Renal pelvis (tissue), 4 donors: ENCODE results near the gene ARMC7. TPM values are rescaled to one million over a fixed set of nuclear protein-coding genes. Genes with fewer than 3 reads are reported as not detected.
"Not testable (repeated sequence)": the region's sequence is repeated elsewhere in the genome, so short reads cannot be mapped to it uniquely, and the experiment has no call there.

ENCODE experiments used
- DNase-seq: peaks from one replicate; pipeline ENCODE4 v3.0.0-alpha.2; 2013
- polyA plus RNA-seq, 3 donors: library from polyadenylated mRNA; unstranded; fragments of 120-200 nt; gene quantifications; one replicate each; pipeline ENCODE4 v1.2.1, GENCODE V29; 2013; ENCODE audit not compliant: insufficient read length in 3 of 3

Gene ARMC7
- polyA plus RNA-seq, 3 donors, result 17.3 to 19.1 (median 18.9) TPM

DNA sequence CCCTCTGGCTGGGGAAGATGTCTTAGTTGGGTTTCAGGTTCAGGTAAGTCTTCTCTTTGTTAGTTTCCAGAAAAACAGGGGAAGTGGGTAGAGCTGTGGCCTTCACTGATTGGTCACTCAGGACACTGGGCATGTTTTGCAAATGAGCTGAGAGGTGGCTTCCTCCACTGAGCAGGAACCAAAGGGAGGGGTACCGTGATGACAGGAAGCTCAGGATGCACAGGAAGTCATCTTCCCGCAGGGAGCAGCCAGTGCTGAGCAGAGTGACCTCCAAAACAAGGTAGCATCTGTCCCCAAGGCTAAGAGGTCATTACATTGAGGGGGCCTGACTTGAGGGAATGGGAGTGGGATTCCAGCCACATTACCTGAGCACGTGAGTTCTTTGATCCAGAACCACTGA is 16.2 kb downstream of the ARMC7 start:
- DNase-seq, result no peak

DNA sequence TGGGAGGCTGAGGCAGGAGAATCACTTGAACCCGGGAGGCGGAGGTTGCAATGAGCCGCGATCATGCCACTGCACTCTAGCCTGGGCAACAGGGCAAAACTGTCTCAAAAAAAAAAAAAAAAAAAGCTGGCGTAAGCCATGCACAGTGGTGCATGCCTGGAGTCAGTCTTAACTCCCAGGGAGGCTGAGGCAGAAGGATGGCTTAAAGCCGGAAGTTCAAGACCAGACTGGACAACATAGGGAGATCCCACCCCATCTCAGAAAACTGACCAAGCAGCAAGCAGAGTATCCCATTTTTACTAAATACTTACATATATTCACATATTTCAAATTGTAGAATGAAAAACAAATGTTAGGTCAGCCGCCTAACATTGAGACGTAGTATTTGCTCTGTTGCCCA is 17.2 kb downstream of the ARMC7 start:
- no peak for DNase-seq

DNA sequence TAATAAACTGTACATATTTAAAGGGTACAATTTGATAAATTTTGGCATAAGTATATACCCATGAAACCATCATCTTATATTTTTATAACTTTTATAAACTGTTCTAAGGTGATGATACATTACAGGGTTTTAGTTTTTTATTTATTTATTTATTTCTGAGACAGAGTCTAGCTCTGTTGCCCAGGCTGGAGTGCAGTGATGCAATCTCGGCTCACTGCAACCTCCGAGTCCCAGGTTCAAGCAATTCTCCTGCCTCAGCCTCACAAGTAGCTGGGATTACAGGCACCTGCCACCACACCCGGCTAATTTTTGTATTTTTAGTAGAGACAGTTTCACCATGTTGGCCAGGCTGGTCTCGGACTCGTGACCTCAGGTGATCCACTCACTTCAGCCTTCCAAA is 18.2 kb downstream of the ARMC7 start:
- not testable (repeated sequence) for DNase-seq

DNA sequence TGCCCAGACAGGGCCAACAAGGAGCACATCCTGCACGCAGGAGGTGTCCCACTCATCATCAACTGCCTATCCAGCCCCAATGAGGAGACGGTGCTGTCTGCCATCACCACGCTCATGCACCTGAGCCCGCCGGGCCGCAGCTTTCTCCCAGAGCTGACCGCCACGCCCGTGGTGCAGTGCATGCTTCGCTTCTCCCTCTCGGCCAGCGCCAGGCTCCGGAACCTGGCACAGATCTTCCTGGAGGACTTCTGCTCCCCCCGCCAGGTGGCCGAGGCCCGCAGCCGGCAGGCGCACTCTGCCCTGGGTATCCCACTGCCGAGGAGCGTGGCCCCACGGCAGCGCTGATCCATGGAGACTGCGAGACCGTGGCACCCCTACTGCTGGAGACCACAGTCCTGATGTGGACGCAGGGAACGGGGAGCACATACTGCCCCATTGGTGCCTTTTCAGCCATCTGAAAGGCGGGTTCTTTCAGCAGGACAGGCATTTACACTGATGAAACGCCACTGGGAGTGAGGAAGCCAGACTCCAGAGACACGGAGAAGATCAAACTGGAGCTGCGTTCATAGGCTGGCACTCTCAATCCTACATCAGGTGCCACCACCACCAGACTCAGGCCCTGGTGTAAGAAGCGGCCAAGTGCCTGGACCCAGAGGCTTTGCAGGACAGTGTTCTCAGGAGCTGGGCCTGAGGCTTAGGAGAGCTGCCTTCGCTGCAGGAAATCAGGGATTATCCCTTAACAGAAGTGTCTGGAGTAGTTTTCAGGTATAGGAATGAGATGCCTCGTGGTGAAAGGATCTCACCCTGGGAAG is 19.1 kb downstream of the ARMC7 start:
- no peak for DNase-seq

DNA sequence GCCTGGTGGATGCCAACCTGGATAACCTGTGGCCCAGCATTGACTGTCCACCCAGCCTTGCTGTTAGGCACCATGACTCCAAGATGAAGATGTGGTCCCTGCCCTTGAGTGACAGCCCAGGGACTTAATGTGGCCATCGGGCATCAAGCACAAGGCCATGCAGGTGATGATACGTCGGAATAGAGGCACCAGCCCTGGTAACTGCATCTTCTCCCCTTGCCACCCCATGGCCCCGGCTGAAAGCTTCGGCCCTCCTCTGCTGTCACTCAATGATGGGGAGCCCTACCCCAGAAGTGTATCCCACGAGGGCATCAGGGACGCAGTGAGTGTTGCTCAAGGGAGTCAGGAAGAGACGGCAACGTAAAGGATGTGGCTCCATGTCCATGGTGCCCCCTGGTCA is 19.8 kb downstream of the ARMC7 start:
- DNase-seq, result no peak

DNA sequence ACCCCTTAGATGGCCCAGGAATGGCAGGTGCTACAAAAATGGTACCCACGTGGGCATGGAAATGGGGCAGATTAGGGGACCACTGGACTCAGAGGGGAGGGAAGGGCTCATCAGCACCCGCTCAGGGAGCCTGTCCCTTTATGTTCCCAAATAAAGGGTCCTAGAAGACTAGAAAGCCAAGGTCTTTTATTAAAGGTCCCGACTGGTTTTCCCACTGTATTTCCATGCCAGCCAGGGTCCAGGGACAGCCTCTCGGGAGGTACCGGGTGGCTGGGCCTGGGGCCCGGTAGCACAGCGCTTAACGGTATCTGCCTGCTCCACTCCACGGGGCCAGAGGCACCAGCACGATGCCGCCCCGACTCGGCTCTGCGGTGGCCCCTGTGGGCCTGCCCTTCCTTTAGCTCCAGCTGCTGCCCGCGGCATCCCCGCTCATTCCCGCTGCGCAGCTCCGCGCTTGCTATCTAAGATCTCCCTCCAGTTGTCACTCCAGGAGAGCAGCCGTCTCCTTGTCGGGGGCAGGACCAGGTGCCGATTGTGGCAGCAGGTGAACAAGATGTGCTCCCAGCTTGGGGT is 20.4 kb downstream of the ARMC7 start:
- DNase-seq, result no peak

DNA sequence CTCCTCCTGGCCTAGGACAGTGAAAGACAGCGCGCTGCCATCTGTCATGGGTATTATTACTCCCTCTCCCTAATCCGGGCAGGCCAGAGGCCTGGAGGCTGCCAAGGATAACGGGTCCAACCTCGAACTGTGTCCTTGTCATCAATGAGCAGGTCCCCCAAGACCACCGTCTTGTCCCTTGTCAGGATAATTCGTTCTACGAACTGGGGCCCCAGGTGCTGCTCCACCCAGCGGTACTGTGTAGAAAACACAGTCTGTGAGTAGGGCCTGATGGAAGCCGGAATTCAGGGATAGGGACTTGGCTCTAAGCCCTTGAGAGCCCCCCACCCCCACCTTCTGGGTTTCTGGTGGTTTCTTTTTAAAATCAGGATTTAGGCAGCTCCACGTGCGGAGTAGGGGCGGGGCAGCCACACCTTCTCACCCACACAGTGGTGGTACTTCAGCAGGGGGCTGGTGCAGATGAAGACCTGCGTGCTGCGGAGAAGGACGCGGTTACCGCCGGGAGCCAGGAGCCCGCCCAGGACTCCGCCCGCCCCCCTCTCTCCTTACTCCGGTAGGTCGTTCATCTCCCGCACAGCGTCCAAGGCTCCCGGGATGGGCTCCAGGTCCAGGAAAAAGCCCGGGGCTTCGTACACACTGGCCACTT is 21.0 kb downstream of the ARMC7 start:
- DNase-seq, result no peak

DNA sequence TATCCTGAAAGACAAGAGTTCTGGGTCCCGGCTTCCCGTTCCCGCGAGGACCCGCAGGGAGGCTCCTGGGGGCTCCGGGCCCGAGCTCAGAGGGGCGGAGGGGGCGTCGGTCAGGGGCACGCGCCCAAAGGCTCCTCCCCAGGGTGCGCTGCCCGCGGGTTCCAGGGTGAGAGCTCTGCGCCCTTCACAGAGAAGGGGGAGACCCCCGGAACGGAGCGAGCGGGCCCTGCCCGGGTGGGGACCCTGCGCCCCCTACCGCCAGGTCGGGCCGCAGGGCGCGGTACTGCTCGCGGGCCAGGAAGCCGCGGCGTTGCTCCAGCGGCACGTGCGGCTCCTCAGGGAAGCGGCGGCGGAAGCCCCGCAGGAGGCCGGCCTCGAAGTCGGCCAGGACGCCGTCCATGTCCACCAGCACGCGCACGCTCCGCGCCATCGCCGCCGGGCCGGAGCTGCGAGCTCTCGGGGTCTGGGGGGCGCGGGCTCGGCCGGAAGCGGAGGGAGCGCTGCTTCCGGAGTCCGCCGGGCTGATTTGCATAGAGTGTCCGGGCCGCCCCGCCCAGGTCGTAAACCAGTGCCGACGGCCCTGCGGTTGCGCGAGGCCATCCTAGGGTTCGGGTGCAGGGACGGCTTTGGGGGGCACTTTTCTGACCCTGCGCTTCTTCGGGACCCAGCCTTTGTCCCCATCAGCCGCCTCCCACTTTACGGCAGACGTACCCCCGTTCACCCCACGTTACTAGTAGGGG is 21.7 kb downstream of the ARMC7 start, which contains the start of gene NT5C:
Gene NT5C, minus strand, starts transcription at position 465 of the 740 bp plus-strand sequence. Its CDS starts 35 bp downstream, at position 430.
- peak; percentile 88 for DNase-seq

DNA sequence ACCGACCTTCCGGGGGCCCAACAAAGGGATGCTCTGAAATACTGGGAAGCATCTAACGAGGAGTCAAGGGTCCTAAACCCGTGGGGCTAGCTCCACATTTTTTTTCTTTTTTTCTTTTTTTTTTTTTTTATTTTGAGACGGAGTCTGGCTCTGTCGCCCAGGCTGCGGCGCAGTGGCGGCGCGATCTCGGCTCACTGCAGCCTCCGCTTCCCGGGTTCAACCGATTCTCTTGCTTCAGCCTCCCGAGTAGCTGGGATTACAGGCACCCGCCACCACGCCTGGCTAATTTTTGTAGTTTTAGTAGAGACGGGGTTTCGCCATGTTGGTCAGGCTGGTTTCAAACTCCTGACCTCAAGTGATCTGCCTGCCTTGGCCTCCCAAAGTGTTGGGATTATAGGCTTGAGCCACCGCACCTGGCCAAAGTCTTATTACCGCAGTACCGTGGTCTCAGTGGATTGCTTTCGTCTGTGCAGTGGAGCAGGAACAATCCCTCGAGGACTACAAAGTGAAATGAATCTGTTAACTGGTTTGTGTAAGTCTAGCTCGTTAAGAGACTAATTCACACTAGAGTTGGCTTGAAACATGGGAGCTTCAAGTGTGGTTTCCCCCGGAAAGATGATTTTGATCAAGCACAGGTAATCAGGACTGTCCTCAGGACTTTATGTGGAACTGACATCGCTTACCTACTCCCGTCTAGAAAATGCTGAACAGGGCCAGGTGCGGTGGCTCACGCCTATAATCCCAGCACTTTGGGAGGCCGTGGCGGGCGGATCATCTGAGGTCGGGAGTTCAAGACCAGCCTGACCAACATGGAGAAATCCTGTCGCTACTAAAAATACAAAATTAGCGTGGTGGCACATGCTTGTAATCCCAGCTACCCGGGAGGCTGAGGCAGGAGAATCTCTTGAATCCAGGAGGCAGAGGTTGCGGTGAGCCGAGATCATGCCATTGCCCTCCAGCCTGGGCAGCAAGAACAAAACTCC is 22.5 kb downstream of the ARMC7 start:
- not testable (repeated sequence) for DNase-seq

DNA sequence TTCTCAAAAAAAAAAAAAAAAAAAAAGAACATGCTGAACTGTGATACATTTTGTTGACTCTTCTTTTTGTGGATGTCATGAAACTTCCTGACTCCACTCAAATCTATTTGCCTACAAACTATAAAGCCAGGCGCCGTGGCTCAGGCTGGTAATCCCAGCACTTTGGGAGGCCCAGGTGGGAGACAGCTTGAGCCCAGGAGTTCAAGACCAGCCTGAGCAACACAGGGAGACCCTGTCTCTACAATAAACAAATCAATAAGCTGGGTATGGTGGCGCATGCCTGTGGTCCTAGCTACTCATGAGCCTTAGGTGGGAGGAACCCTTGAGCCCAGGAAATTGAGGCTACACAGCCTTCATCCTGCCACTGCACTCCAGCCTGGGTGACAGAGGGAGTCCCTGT is 23.2 kb downstream of the ARMC7 start:
- DNase-seq, result no peak

DNA sequence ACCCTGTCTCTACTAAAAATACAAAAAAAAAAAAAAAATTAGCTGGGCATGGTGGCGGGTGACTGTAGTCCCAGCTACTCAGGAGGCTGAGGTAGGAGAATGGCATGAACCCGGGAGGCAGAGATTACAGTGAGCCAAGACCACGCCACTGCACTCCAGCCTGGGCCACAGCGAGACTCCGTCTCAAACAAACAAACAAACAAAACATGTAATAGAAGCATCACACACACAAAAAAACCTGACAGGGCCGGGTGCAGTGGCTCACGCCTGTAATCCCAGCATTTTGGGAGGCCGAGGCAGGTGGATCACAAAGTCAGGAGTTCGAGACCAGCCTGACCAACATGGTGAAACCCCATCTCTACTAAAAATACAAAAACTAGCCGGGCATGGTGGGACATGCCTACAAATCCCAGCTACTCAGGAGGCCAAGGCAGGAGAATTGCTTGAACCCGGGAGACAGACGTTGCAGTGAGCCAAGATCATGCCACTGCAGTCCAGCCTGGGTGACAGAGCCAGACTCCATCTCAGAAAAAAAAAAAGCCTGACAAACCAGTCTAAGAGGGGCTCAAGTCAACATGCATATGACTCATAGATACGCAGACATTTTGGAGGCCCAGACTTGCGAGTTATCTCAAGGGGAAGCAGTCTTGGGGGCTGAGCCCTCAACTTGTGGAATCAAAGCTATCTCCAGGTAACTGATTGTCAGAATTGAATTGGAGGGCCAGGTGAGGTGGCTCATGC is 24.0 kb downstream of the ARMC7 start:
- DNase-seq, result not testable (repeated sequence)

DNA sequence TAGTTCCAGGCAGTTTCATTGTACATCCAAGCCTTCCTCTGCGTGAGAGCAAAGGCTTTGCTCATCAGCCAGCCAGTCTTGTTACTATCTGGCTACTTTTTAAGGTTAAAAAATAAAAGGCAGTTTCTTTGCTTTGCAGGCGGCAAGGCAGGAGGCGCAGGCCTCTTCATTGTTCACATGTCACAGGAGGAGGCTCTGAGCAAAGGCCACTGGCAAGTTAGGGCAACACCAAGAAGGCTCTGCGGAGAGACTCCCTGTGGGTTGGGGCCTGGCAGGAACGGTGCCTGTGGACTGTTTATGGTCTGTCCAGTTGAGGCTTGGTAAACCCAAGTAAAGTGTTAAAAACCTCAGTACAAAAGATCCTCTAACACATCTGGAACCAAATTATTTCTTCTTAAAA is 25.7 kb downstream of the ARMC7 start:
- DNase-seq, result no peak

DNA sequence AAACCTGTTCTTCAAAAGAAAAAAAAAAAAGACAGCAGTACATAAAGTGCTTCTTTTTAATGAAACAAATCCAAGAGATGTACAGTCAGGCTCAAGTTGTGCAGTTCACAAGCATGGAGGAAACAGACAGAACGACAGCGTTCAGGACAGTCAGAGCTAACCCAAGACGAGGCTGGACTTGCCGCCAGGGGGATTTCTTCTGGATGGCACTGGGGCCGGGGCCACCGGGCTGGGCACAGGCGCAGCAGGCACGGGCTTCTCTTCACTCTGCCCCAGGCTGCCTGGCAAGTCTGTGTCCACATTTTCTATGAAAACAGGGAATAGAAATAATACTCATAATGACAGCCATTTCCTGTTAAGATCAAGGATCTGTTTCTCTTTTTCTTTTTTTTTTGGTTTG is 26.2 kb downstream of the ARMC7 start:
- no peak for DNase-seq

DNA sequence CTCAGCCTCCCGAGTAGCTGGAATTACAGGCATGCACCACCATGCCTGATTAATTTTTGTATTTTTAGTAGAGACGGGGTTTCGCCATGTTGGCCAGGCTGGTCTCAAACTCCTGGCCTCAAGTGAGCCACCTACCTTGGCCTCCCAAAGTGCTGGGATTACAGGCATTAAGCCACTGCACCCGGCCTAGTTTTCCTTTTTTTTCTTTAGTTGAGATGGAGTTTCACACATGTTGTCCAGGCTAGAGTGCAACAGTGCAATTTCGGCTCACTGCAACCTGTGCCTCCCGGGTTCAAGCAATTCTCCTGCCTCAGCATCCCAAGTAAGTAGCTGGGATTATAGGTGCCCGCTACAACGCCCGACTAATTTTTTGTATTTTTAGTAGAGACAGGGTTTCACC is 28.0 kb downstream of the ARMC7 start:
- not testable (repeated sequence) for DNase-seq

DNA sequence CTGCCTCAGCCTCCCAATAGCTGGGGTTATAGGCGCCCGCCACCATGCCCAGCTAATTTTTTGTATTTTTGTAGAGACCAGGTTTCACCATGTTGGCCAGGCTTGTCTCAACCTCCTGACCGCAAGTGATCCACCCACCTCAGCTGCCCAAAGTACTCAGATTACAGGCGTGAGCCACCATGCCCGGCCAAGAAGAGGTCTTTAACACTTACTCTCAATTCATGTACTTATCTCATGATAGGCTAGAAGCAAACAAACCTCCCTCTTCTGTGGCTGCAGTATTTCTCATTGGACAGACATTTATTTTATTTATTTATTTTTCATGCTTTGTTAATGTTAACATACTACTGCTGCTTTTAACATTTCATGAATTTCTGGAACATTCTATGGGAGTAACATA is 28.8 kb downstream of the ARMC7 start:
- no peak for DNase-seq

DNA sequence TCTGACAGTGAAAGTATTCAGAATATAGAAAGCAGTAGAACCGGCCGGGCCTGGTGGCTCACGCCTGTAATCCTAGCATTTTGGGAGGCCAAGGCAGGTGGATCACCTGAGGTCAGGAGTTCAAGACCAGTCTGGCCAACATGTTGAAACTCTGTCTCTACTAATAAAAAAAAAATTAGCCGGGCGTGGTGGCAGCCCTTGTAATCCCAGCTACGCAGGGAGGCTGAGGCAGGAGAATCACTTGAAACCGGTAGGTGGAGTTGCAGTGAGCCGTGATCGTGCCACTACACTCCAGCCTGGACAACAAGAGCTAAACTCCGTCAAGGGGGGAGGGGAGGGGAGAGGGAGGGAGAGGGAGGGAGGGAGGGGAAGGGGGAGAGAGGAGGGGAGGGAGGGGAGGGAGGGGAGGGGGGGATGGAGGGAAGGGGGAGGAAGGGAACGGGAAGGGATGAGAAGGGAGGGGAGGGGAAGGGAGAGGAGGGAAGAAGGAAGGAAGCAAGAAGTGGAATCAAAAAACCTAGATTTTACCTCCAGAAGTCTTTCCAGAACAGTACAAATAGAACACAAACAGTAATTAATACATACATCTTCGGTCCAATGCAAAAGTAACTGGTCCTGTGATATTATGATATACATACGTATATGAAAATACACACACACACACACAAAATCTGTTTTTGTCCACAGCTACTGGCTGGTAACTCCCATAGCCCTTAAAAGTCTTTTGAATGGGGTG is 32.6 kb downstream of the ARMC7 start:
- no peak for DNase-seq

DNA sequence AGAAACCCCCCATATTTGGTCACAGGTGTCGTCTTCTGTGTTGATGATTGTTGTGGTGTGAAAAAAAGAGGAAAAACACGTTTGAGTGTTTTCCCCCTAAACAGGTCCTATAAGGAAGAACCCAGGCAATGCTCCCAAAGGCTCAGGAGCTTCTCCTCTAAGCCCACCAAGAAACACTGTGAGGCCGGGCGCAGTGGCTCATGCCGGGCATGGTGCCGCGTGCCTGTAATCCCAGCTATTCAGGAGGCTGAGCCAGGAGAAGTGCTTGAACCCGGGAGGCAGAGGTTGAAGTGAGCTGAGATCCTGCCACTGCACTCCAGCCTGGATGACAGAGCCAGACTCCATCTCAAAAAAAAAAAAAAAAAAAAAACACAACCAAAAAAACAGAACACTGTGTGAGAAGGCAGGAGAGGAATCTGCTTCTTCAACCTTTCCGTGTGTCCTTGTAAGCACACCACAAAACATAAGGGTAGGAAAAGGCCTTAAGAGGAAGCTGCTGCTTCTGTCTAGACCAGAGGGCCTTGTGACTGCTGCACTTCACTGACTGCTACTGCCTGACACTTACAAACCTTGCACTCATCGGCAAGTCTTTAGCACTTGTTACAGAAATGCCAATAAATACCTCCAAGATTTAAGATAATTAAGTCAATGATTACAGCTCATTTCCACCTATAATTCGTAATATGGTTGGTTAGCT is 35.2 kb downstream of the ARMC7 start:
- DNase-seq, result no peak

DNA sequence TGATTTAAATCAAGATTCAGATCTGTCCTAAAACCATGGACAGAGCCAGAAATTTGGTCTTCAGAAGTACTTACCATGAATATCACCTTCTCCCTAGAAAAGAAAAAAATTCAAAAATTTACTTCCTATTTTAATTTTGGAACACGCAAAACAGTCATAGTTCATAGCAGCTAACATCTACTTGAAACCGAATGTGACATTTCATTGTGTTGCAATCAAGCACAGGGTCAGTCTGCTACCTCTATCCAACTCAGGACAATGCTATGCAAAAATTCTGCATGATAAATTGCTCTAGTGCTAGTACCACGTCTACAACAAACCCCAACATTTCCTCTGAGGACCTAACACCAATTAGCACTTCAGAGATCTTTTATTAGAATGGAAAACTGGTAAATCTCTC is 36.8 kb downstream of the ARMC7 start:
- DNase-seq, result no peak
